Astrocyte of the spinal cord (primary cell): Measurements from ENCODE around the gene C1QTNF5.
A peak's percentile ranks its signal among the peaks of the same experiment; 100 is the strongest.

Source experiments
- DNase-seq: peaks from one replicate; pipeline ENCODE4 v3.0.0; 2011; ENCODE audit warnings: low read depth, low spot score
- H3K4me3 ChIP-seq: 2 replicates; pipeline ENCODE4 v1.5.1; 2011; ENCODE audit warnings: low read depth, mild to moderate bottlenecking, low read length, moderate library complexity
- CTCF ChIP-seq: IDR thresholded peaks from 2 replicates; pipeline ENCODE4 v1.5.1; 2012; ENCODE audit warnings: low read depth, mild to moderate bottlenecking, low read length, inconsistent platforms
- in situ Hi-C: cut with HindIII; loops from 2 replicates; pipeline ENCODE4 v1.10.0; 2017; ENCODE audit warnings: low sequenced_read_pairs

Gene C1QTNF5

GRCh38 chr11:119356349-119357031 is 15.8 kb upstream of the C1QTNF5 start:
- TF ChIP-seq CTCF: peak; percentile 84
- in situ Hi-C loops: no loop called here
- H3K4me3 ChIP-seq: peak overlapping the region; percentile 46
- DNase-seq: peak; percentile 74

- no peak for DNase-seq
- H3K4me3 ChIP-seq: no peak overlapping the region
- in situ Hi-C loops: no loop called here
- no peak for TF ChIP-seq CTCF
Measured at GRCh38 chr11:119355091-119355843, 14.6 kb upstream of the C1QTNF5 start.

- in situ Hi-C loops: no loop called here
- DNase-seq: no peak
- no peak for TF ChIP-seq CTCF
- H3K4me3 ChIP-seq: no peak overlapping the region
Measured at GRCh38 chr11:119352857-119353260, 12.2 kb upstream of the C1QTNF5 start.

GRCh38 chr11:119351232-119351631 is 10.5 kb upstream of the C1QTNF5 start:
- TF ChIP-seq CTCF: no peak
- in situ Hi-C loops: no loop called here

GRCh38 chr11:119350302-119350701 is 9.6 kb upstream of the C1QTNF5 start:
- H3K4me3 ChIP-seq: no peak overlapping the region
- in situ Hi-C loops: no loop called here
- no peak for TF ChIP-seq CTCF
- DNase-seq: no peak

More at GRCh38 chr11:119351232-119351631, 10.5 kb upstream of the C1QTNF5 start:
- no peak for DNase-seq
- no peak overlapping the region for H3K4me3 ChIP-seq

GRCh38 chr11:119347940-119348605 is 7.4 kb upstream of the C1QTNF5 start:
- H3K4me3 ChIP-seq: no peak overlapping the region
- in situ Hi-C loops: no loop called here
- TF ChIP-seq CTCF: no peak
- DNase-seq: no peak
